Neural crest cell (in vitro differentiated cells): ENCODE results near the gene HDAC5. TPM values are rescaled to one million over a fixed set of nuclear protein-coding genes. Genes with fewer than 3 reads are reported as not detected.

Source experiments
- DNase-seq: peaks from one replicate; pipeline ENCODE4 v3.0.0; 2021; ENCODE audit warnings: low read depth, mixed read lengths, low spot score
- H3K27ac Mint-ChIP-seq: one replicate; pipeline ENCODE4 v1.8.0; 2021; ENCODE audit warnings: mild to moderate bottlenecking, mixed read lengths; ENCODE audit not compliant: unreplicated experiment
- H3K27me3 Mint-ChIP-seq: 2 replicates; pipeline ENCODE4 v1.8.0; 2021; ENCODE audit warnings: low read depth, mild to moderate bottlenecking, mixed read lengths
- H3K36me3 Mint-ChIP-seq: 2 replicates; pipeline ENCODE4 v1.8.0; 2021; ENCODE audit warnings: low read depth, mild to moderate bottlenecking, mixed read lengths
- H3K4me1 Mint-ChIP-seq: 2 replicates; pipeline ENCODE4 v1.8.0; 2021; ENCODE audit warnings: mixed read lengths
- H3K4me3 Mint-ChIP-seq: one replicate; pipeline ENCODE4 v1.8.0; 2021; ENCODE audit warnings: mild to moderate bottlenecking, mixed read lengths
- H3K9me3 Mint-ChIP-seq: 2 replicates; pipeline ENCODE4 v1.8.0; 2021; ENCODE audit warnings: mixed read lengths
- CTCF ChIP-seq: fragments of 200-600 bp; sonication (generic); conservative IDR thresholded peaks from 2 replicates; pipeline ENCODE4 v1.5.0; 2021; ENCODE audit warnings: antibody characterized with exemption, mild to moderate bottlenecking
- total RNA-seq: library from RNA; stranded (reverse); gene quantifications from 2 replicates; pipeline ENCODE4 v1.2.1, GENCODE V29; 2021

Gene HDAC5
- total RNA-seq, 1 donor from 2014 or later: 27.1 TPM

- no peak for DNase-seq
- H3K27me3 Mint-ChIP-seq: no peaks in the 10 kb centered on the region
- H3K36me3 Mint-ChIP-seq: peaks cover 15% of the 10 kb centered on the region
- no peak for TF ChIP-seq CTCF
- peak overlapping the region; percentile 28 for H3K4me3 Mint-ChIP-seq
- peak overlapping the region; percentile 35 for H3K27ac Mint-ChIP-seq
- H3K9me3 Mint-ChIP-seq: no peaks in the 10 kb centered on the region
- H3K4me1 Mint-ChIP-seq: peaks cover 37% of the 10 kb centered on the region
Observed at GRCh38 chr17:44079877-44080821, 43.3 kb downstream of the HDAC5 start.

- H3K9me3 Mint-ChIP-seq: no peaks in the 10 kb centered on the region
Observed at GRCh38 chr17:44078412-44078811, 45.0 kb downstream of the HDAC5 start.

GRCh38 chr17:44077595-44077909 is 45.9 kb downstream of the HDAC5 start:
- DNase-seq: no peak
- peaks cover 27% of the 10 kb centered on the region for H3K4me1 Mint-ChIP-seq
- no peaks in the 10 kb centered on the region for H3K9me3 Mint-ChIP-seq

More at GRCh38 chr17:44078412-44078811, 45.0 kb downstream of the HDAC5 start:
- H3K36me3 Mint-ChIP-seq: peaks cover 15% of the 10 kb centered on the region
- no peak for DNase-seq
- no peaks in the 10 kb centered on the region for H3K27me3 Mint-ChIP-seq
- no peak for TF ChIP-seq CTCF
- peaks cover 27% of the 10 kb centered on the region for H3K4me1 Mint-ChIP-seq
- no peak overlapping the region for H3K27ac Mint-ChIP-seq
- H3K4me3 Mint-ChIP-seq: no peak overlapping the region

GRCh38 chr17:44076716-44077594 is 46.5 kb downstream of the HDAC5 start:
- no peak for DNase-seq
- Mint-ChIP-seq H3K4me3 (peak overlapping the region; percentile 2), H3K27me3 (no peaks in the 10 kb centered on the region), H3K36me3 (peaks cover 13% of the 10 kb centered on the region), H3K4me1 (peaks cover 24% of the 10 kb centered on the region), H3K27ac (no peak overlapping the region), H3K9me3 (no peaks in the 10 kb centered on the region)
- TF ChIP-seq CTCF: no peak

More at GRCh38 chr17:44077595-44077909, 45.9 kb downstream of the HDAC5 start:
- Mint-ChIP-seq H3K27me3 (no peaks in the 10 kb centered on the region), H3K27ac (no peak overlapping the region), H3K36me3 (peaks cover 14% of the 10 kb centered on the region), H3K4me3 (no peak overlapping the region)
- no peak for TF ChIP-seq CTCF

- no peak for DNase-seq
- no peaks in the 10 kb centered on the region for H3K9me3 Mint-ChIP-seq
- TF ChIP-seq CTCF: no peak
- peak overlapping the region; percentile 47 for H3K4me3 Mint-ChIP-seq
- peaks cover 33% of the 10 kb centered on the region for H3K4me1 Mint-ChIP-seq
- H3K27me3 Mint-ChIP-seq: no peaks in the 10 kb centered on the region
- H3K27ac Mint-ChIP-seq: no peak overlapping the region
- peaks cover 11% of the 10 kb centered on the region for H3K36me3 Mint-ChIP-seq
Observed at GRCh38 chr17:44075598-44076293, 47.7 kb downstream of the HDAC5 start.
